GM18505 (cell line): ENCODE data around the gene UGT8.
"Not testable (repeated sequence)": the region's sequence is repeated elsewhere in the genome, so short reads cannot be mapped to it uniquely, and the experiment has no call there.

Experiments
- ATAC-seq: cut with Tn5 transposase; IDR thresholded peaks from one replicate; pipeline ENCODE4 v1.9.1; 2021; ENCODE audit not compliant: unreplicated experiment
- POLR2A ChIP-seq: IDR thresholded peaks from 4 replicates; pipeline ENCODE4 v1.6.1; 2011; ENCODE audit warnings: borderline replicate concordance; ENCODE audit not compliant: insufficient read depth, insufficient read length; ENCODE audit errors: extremely low read depth

UGT8 gene

DNA sequence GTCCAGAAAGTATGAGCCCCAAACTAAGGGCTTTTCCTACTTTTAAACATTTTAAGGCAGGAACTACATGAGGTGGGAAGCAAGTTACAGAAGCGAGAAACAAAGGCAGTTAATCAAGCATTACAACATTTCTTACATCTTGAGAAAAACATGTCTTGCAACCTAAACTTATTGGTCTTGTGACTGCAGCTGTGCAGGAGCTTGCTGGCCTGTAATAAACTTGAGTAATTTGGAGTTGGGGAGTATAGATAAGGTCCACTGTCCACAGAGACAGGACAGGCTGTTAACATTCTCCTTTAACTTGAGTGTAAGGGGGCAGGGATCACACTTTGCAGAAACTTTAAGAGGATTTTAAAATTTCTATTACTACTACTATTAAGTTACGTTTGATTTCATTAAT lies 2.7 kb upstream of the UGT8 start:
- TF ChIP-seq POLR2A = no peak
- no peak for ATAC-seq

DNA sequence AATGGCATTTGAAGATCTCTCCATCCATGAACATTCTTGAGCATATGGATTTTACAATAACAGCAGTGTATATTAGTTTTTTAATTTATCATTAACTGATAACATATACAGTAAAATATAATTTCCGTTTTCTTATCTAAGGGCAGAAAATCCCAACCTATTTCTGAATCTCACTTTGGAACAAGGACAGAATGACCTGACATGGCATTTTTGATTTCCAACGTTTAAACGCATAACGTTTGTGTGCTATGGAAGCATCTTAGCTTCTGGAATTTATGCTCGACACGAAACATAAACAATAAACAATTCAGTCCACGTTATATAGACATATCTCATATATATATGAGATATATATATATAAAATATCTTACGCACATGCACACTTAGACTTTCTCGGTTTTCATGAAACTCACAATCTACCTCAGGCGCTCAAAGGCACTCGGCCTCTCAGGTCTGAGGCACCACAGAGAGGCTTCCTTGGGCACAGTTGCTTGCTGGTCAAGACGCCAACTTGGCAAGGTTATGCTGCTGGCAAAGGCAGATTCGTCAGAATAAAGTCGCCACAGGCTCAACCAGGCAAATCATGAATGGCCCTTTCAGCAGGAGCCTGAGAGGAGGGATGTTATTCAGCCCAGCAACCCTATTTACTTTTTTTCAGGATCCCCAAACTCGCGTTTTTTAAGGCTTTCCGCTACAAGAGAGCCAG lies 1.0 kb upstream of the UGT8 start:
- TF ChIP-seq POLR2A = no peak
- ATAC-seq = no peak

- no peak for TF ChIP-seq POLR2A
- no peak for ATAC-seq
Measured at GRCh38 chr4:114599231-114599902, 760 bp downstream of the UGT8 start.

DNA sequence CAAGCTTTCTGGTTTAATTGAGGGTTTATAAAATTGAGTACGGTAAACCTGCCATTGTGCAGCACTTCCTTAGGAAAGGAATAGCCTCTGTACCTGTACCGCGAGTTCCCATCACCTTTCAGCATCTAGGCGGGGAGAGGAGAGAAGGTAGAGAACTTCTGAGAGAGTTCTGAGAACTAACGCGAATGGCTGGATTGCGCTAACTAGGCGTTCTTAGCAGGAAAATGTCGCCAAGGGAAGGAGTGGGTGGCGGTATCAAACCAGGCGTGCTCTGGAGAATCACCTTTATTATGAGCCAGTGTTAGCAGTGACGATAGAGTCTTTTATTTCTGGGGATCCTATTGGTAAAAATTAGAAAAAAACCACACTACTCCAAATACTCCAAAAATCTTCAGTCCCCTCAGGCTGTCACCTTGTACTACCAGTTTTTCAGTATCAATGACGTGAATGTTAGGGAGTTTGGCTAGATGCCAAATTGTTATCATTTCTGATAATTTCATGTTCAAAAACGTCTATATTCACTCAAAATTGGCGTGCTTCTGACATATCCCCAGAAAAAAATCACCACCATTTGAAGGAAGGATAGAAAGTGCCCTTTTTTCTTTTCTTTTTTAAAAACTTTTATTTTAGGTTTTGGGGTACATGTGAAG lies 1.4 kb downstream of the UGT8 start:
- no peak for TF ChIP-seq POLR2A
- no peak for ATAC-seq

DNA sequence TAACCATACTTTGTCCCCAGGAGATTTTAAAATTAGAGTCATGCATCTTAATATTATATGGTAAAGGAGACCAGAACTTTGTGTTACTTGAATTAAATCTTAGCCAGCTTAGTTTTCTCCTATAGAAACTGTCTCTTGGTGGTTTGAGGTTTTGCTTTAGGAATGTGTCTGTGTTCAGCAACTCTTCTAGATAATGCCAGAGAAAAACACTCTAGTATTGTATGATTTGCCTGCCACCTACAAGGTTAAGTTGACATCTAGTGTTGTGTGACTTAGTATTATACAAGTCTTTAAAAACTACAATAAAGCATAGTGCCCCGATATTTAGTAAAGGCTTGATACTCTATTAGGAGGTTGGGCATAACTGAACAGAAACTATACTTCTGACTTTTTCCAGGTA lies 2.1 kb downstream of the UGT8 start:
- TF ChIP-seq POLR2A = no peak
- ATAC-seq = no peak

DNA sequence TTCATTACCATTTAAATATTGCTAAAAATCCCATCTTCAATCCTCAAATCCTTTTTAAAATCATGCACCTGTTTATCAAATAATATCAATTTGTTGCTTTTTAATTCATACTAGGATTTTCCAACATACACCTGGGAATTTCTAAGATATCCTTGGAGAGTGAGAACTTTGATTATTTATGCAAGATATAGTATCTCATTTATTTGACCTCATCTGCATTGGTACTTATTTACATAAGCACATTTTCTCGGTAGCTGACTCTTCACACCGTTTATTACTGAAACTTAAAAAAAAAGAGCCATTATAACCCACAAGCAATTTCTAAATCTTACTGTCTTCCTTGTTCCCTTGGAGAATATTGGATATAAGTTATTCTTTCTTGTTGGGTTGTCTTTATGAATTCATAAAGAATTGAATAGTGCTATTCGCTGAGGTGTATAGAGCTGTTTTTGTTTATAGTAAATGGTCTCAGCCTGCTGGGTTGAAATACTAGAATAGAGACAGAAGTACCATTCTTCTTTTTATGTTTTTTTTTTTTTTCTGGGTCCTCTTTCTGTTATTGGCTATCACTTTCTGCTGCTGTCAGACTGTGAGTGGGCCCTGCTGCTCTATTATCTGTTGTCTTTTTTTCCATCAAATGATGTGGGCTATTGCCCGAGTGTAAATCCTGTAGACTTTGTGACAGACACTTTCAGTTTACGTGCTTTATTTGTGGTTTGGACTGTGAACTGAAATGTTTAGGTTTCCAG lies 2.9 kb downstream of the UGT8 start:
- TF ChIP-seq POLR2A = no peak
- ATAC-seq = peak; percentile 40

- peak; percentile 84 for ATAC-seq
- TF ChIP-seq POLR2A = no peak
Measured at GRCh38 chr4:114603497-114603896, 4.9 kb downstream of the UGT8 start.

DNA sequence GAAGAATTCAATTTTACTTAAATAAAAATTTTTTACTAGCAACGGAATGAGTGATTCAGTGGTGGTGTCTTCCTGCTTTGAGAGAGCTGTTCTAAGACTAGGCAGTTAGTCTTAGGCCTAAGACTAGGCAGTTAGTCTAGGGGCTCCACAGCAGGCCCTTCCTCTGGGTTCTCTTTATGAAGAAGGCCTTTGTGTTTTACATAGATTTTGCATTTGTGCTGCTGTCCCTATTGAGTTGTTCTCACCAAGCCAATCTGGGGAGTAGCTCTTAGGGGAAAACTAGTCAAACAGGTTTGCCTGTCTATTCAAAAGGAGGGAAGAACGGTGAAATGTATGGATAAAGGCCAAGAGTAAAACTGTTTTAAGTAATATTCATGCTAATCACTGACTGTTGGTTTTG lies 7.6 kb downstream of the UGT8 start:
- TF ChIP-seq POLR2A = no peak
- no peak for ATAC-seq

DNA sequence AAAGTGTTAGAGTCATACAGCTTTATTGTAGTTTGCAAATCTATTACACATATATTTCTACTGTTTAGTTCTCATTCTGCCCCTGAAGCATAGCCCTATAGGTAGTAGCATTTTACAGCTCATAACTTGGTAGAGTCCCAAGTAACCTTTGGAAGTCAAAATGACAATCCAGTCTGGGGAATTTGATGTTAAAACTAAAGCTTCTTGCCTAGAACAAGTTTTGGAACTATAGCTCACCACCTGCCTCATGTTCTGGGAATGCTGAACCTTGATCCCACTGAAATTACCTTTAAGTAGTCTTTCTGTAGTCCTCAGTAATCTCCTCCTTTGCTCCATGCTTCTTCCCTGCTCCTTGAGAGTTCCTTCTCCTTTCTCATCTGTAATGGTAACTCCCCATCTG lies 8.4 kb downstream of the UGT8 start:
- no peak for TF ChIP-seq POLR2A

DNA sequence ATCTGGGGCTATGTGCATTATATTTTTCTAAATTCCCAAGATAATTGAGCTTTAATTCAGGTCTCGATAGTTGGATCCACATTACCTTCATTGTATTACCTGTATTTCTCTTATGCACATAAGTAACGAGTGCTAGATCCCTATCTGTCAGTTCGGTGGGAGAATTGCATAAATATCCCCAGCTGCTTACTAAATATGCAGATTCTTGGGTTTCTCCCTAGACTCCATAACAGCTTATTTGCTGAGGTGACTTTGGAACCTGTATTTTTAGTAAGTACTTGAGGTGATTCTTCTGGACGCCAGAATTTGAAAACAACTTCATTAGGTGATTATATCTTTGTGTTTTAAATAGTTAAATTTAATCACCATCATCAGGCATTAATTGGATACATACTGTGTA lies 15.0 kb downstream of the UGT8 start:
- no peak for TF ChIP-seq POLR2A
- no peak for ATAC-seq

More for the DNA sequence above, 8.4 kb downstream of the UGT8 start:
- no peak for ATAC-seq

DNA sequence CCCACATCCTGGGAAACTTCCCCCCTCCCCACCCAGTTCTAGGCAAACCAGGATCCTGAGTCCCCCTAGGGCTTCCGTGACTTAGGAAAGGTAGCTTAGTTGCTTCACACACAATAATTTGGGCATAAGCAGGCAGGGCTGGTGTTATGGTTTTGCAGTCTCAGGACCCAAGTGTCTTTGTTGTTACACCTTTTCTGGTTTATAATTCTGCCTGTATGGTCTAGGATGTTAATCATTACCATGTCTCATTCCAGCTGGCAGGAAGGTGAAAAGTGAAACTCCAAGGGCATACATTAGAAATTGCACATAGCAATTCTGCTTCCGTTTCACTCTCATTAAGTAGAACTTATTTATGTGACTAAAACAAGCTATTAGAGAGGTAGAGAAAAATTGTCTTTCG lies 16.8 kb downstream of the UGT8 start:
- peak; percentile 79 for ATAC-seq
- no peak for TF ChIP-seq POLR2A

- ATAC-seq = not testable (repeated sequence)
Measured at GRCh38 chr4:114616036-114616435, 17.4 kb downstream of the UGT8 start.

DNA sequence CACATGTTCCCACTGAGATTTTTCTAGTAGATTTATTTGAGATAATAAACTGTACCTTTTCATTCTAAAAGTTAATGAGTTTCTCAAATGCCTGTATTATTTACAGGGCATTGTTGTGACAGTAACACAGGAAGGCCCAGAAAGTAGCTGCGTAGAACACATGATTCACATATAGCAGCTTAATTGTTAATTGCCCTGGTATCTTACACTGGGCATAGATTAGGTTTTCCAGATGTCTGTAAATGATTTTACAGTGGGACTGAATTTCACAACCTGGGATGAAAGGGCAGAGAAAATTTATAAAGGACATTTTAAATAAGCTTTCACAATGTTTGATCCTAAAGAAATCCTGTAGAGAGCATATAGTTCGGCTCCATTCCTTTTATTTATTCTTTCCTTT lies 27.6 kb downstream of the UGT8 start:
- ATAC-seq = no peak
- no peak for TF ChIP-seq POLR2A
